TTC549 (cell line): ENCODE measurements around the gene OR2AT4.
"Not testable (repeated sequence)": the region's sequence is repeated elsewhere in the genome, so short reads cannot be mapped to it uniquely, and the experiment has no call there.

Experiments used
- FAIRE-seq: peaks from 2 replicates; lab custom pipeline; 2012; peaks lifted over from hg19 to GRCh38; lab: Jason Lieb, UNC

OR2AT4 gene

DNA sequence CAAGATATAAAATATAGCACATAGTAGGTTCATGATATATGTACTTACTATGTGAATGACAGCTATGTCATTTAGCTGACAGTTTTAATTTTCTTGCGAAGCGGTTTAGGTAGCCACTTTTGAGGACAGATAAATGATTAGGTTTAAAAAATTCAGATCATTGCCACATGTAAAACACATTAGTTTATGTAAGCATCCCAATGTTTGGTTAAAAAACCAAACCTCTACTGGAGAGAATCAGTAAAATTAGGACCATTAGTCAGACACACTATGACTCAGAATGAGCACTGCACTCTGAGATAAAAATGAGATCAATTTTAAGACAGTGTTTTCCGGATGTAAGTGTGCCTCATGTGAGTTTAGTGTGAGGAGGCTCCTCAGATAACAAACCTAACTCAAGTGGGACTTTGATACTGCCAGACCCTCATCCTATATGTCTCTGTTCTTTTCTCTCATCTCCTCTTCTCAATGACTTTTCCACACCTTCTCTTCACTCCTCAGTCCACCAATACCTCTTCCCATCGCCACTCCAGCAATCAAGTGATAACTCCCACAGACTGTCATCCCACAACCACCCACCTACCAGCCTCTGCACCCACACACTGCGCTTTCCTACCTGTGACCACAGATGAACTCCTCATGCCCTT lies 6.8 kb upstream of the OR2AT4 start:
- FAIRE-seq = no peak

DNA sequence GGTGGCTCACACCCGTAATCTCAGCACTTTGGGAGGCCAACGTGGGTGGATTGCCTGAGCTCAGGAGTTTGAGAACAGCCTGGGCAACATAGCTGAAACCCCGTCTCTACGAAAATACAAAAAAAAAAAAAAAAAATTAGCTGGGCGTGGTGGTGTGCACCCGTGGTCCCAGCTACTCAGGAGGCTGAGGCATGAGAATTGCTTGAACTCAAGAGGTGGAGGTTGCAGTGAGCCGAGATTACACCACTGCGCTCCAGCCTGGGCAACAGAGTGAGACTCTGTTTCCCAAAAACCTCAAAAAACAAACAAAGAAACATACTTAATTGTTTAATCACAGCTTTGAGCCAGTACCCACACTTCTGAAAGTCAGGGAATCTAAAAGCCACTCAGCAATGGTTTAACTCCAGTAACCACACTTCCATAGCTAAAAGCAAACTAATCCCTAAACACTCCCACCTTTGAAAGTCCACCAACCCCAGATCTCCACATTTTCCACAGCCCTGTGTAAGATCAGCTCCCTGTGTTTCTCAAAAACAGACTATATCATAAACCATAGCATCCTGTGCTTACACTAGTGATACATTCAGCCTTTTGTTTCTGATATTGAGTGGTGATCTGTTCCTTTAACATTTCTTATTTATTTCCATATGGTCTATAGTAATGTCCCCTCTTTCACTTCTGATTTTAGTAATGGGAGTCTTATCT lies 4.9 kb upstream of the OR2AT4 start:
- no peak for FAIRE-seq

DNA sequence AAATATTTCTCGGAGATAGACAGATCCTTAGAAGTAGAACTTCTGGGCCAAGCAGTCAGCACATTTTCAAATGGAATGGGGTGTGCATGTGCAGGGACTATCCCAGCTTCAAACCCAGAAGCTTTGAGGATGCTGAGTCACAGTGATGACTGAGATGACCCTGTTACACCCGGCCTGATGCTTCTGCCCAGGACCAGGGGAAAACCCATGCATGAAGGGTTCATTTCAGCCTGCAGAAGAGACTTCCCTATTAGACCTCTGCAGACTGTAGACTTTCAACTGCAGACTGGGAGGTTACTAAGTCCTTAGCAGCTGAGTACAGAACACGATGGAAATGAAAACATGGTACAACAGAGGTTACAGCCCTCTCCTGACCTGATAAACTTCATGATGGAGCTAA lies 3.6 kb upstream of the OR2AT4 start:
- FAIRE-seq = no peak

DNA sequence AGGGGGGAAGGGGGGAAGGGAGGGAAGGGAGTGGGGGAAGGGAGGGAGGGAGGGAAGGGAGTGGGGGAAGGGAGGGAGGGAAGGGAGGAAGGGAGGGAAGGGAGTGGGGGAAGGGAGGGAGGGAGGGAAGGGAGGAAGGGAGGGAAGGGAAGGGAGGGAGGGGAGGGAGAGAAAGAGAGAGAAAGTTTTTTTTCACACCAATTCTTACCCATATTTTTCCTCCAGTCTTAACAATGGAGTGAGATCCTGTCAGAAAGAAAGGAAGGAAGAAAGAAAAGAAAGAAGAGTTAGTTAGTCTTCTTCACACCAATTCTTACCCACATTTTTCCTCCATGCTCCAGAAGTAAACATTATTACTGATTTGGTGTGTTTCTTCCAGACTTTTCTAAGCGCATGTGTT lies 3.0 kb upstream of the OR2AT4 start:
- no peak for FAIRE-seq

DNA sequence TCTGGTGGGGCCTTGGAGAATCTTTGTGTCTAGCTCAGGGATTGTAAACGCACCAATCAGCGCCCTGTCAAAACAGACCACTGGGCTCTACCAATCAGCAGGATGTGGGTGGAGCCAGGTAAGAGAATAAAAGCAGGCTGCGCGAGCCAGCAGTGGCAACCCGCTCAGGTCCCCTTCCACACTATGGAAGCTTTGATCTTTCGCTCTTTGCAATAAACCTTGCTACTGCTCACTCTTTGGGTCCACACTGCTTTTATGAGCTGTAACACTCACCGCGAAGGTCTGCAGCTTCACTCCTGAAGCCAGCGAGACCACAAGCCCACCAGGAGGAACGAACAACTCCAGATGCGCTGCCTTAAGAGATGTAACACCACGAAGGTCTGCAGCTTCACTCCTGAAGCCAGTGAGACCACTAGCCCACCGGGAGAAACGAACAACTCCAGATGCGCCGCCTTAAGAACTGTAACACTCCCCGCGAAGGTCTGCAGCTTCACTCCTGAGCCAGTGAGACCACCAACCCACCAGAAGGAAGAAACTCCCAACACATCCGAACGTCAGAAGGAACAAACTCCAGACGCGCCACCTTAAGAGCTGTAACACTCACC lies 2.3 kb upstream of the OR2AT4 start:
- not testable (repeated sequence) for FAIRE-seq

DNA sequence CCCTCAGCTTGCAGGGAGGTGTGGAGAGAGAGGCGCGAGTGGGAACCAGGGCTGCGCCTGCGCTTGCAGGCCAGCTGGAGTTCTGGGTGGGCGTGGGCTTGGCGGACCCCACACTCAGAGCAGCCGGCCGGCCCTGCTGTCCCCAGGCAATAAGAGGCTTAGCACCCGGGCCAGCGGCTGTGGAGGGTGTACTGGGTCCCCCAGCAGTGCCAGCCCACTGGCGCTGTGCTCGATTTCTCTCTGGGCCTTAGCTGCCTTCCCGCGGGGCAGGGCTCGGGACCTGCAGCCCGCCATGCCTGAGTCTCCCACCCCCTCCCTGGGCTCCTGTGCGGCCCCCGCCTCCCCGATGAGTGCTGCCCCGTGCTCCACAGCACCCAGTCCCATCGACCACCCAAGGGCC lies 1.5 kb upstream of the OR2AT4 start:
- FAIRE-seq = not testable (repeated sequence)

DNA sequence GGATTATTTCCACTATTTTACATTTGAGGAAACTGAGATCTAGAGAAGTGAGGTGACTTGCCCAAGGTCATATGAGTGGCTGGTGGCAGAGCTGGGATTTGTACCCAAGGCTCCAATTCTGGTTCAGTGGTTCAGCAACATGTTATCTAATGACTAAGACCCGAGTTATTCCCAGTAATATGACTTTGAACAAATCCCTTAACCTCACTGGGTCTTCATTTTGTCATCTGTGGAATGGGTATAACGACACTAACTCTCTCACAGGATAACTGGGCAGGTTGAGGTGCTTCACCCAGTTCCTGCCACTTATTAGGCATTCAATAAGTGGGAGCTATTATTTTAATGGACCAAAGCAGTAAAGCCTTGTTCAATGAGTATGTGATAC lies 489 bp upstream of the OR2AT4 start:
- FAIRE-seq = no peak

DNA sequence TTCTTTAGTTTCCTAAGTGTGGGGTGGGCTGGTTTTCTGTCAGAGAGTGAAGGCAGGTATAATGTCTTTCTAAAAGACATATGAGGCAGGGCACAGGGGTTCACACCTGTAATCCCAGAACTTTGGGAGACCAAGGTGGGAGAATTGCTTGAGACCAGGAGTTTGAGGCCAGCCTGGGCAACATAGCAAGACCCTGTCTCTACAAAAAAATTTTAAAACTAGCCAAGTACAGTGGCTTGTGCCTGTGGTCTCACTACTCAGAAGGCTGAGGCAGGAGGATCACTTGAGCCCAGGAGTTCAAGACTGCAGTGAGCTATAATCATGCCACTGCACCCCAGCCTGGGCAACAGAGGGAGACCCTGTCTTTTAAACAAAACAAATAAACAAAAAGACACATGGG lies 2.3 kb downstream of the OR2AT4 start:
- FAIRE-seq = not testable (repeated sequence)

DNA sequence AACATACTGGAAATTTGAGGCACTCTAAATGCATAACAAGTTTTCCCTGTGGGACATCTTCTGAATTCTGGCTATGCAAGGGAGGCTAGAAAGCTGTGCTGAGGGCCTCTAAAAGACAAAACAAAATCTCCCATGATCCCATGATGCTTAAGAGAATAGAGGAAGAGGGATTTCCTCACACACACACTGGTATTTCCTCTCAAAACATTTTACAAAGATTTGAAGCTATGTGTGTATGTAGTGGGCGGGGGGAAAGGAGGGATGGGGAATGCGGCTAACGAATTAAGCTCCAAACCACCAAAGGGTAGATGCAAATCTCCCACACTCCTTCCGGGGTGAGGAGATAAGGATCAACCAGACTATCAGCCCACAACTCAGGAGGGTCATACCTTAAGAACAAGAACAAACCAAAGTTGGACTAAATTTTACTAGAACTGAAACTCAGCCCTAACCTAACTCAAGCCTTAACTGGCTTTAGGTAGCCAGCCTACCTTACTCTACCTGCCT lies 6.0 kb downstream of the OR2AT4 start:
- FAIRE-seq = no peak

DNA sequence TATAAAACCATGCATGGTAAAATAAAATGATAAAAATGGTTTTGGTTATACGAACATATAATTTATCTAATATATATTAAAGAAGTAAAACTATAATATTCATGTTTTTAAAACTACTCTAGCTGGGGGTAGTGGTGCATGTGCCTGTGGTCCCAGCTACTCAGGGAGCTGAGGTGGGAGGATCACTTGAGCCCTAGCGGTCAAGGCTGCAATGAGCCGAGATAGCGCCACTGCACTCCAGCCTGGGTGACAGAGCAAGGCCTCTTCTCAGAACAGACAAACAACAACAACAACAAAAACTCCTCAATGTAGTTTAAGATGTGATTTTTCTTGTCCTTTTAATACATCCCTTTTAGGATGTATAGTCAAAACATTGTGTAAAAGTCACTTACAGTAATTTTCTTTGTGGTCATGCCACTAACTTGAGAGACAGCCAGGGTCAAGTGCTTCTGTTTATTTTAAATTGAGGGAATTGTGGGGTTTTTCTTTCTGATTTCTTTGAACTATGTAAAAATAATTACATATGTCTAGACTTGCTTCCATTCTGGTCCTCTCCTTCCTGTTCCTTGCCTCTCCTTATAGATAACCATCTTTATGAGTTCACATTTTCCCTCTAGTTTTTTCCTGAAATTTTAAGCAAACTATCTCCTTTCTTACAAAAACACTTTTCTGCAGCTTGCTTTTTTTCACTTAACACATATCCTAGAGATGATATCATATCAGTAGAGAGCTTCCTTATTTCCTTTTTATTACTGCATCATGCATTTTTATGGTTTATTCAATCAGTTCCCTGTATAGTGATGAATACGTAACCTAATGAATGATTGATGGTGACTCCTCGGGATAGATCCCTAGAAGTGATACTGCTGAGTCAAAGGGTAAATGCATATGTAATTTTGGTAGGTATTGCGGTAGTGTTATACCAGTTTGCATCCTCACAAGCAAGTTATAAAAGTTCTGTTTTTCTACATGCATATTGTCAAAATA lies 9.1 kb downstream of the OR2AT4 start:
- FAIRE-seq = no peak

DNA sequence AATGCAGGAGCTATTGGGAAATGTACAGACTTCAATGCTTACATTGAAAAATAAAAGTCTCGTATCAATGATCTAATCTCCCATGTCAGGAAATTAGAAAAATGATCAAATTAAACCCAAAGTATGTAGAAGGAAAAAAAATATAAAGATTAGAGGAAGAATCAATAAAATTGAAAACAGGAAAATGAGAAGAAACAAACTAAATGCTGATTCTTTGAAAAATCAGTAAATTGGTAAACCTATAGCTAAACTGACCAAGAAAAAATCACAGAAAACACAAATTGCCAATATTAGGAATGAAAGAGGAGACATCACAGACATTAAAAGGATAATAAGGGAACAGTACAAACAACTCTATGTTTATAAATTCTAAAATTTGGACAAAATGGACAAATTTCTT lies 11.8 kb downstream of the OR2AT4 start:
- FAIRE-seq = no peak

DNA sequence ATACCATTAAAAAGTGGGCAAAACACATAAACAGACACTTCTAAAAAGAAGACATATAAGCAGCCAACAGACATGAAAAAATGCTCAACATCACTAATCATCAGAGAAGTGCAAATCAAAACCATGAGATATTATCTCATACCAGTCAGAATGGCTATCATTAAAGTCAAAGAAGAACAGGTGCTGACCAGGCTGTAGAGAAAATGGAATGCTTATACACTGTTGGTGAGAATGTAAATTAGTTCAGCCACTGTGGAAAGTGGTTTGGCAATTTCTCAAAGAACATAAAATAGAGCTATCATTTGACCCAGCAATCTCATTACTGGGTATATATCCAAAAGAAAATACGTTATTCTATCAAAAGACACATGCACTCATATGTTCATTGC lies 13.5 kb downstream of the OR2AT4 start:
- FAIRE-seq = no peak

DNA sequence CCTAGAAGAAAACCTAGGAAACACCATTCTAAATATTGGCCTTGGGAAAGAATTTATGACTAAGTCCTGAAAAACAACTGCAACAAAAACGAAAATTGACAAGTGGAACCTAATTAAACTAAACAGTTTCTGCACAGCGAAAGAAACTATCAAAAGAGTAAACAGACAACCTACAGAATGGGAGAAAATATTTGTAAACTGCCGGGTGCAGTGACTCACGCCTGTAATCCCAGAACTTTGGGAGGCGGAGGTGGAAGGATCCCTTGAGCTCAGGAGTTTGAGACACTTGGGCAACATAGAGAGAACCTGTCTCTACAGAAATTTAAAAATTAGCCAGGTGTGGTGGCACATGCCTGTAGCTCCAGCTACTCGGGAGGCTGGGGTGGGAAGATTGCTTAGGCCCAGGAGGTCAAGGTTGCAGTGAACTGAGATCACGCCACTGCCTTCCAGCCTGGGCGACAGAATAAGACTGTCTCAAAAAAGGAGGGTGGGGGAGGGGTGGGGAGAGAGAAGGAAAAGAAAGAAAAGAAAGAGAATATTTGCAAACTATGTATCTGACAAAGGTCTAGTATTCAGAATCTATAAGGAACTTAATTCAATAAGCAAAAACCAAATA lies 14.0 kb downstream of the OR2AT4 start:
- FAIRE-seq = no peak

DNA sequence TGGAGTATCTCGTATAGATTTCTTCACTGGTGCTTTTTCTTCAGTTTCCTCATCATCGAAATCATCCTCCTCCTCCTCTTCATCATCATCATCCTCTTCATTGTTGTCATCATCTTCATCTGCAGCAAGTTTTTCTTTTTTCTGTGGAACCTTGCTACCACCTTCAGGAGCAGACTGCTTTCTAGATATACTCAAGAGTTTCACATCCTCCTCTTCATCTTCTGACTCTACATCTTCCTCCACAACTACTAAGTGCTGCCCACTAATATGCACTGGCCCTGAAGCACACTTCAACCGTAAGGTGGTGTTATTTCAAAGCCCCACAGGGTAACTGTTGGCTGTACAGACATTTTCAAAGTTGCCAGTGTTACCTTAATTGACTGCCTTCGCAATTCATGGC lies 17.1 kb downstream of the OR2AT4 start:
- no peak for FAIRE-seq

DNA sequence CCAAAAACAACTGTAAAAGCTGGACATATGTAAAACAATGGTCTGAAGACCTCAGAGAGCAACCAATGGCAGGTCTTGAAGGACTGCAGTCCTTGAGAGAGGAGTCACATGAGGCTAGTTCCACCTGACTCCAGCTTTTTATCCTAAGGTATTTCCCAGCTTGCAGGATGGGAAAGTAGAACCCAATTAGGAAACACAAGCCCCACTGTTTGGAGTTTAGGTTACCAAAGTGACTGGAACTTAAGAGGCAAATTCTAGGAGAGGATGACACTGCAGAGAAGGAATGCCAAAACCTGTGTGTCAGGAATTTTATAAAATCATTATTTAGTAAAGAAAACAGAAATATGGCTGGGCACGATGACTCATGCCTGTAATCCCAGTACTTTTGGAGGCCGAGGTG lies 18.4 kb downstream of the OR2AT4 start:
- FAIRE-seq = no peak

DNA sequence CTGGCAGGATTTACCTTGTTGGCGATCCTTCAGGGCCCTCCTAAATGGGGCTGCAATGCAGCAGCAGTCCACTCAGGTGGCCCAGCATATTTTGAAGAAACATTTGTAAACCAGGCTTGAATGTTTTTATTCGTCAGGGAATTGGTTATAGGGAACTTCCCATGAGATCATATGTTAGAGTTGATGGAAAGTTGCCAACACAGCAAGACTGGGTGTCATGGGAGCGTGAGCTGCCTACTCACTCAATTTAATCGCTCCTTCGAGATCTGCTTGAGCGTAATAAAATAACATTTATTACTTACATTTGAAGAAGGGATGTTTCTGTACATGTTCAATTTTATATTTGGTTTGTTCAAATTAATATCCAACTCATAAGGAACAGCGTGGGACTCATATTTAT lies 19.4 kb downstream of the OR2AT4 start:
- no peak for FAIRE-seq

DNA sequence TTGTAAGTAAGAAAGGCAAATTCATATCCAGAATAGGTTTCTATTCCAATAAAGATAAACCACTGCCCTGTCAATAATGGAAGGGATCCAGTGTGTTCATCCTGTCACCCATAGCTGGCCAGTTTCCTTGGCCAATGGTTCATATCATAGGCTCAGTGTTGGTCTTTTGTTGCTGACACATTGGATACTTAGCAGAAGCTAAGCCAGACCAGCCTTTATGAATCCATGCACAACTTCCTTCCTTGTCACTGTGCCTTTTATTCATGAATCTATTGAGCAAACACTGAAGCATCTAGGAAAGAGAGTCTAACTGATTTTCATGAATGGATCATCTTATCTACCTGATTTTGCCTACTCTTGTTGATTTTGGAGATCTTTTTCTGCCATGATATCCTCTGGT lies 20.0 kb downstream of the OR2AT4 start:
- no peak for FAIRE-seq

DNA sequence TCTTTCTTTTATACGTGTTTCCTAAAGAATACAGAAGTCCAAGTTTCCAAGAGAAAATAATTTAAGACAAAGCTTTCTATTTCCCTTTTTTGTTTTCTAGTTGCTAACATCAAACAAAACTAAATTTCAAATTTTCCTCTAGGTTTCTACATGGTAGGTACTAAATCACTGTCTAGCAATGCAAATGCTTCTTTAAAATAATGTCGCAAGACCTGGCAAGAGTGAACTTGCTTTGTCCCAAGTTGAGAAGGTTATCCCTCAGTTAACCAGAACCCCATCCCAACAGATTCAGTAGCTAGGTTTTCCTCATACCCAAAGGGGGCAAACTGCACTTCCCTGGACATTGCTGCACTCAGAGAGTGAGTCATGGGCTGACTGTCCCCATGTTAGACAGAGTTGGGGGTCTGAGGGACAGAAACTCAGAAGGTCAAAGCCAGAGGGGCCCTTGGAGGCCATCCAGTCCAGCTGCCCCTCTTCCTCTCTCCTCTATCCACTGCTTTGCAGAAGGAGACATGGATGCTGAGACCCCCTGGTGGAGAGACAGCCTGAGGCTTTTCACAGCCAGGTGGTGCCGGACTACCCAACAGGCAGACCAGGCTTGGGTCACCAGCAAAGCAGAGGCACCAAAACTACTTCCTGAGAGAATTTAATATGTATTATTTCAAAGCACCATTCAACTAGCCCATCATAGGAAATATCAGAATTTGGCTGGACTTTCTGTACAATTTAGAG lies 23.1 kb downstream of the OR2AT4 start:
- no peak for FAIRE-seq

DNA sequence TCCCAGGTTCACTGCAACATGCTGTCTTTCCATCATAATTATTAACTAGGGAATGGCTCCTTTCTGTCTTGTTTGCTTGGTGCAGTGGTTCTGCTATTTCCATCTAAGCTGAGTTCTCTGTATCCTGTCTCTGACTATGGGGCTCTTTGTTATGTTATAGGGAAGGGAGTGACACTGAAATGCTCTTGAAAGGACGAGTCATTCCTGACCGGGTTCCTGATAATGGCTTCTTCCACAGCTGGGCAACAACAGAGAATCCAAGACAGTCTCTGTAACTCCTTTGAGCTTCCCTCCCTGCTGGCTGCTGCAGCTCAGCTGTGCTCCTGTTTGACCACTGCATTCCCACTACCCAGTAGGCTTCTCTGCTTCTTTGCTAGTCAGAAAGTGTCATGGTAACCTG lies 24.1 kb downstream of the OR2AT4 start:
- no peak for FAIRE-seq

DNA sequence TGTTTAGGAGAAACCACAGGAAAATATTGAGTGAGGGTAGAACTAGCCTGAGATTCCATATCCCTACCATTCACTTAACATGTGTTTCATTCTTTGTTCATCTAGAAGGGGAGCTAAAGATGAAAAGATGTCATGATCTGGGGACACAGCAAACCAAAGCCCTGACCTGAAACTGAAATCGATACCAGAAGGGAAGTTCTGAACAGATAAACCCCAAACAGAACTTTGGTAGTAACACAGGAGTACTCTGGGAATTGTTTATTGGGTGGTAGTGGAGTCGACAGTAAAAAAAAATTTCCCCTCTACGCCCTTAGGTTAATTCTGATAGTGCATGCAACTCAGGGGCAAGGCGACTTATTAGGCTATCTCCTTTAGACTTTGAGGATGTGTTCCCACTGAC lies 27.2 kb downstream of the OR2AT4 start:
- no peak for FAIRE-seq

DNA sequence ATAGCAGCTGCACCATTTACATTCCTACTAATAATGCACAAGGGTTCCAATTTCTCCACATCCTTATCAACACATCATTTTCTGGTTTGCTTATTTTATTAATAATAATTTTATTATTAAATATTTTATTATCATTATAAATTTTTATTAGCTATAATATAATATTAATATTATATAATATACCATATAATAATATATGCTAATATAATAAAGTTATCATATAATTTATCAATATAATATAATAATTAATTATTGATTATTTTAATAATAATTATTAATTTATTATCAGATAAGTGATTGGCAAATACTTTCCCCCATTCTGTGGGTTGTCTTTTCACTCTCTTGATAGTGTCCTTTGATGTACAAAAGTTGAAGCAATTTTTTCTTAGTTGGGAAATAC lies 27.7 kb downstream of the OR2AT4 start:
- FAIRE-seq = peak; percentile 95
